GM06990 (cell line): ENCODE data around the gene TMC1.

Experiments
- DNase-seq: peaks from one replicate; pipeline ENCODE4 v3.0.0-alpha.2; 2011; ENCODE audit not compliant: insufficient read length; ENCODE audit errors: extremely low read depth
- H3K27me3 ChIP-seq: replicated peaks from 2 replicates; pipeline ENCODE4 v1.6.0; 2011; ENCODE audit warnings: low read length; ENCODE audit not compliant: control insufficient read depth, insufficient read depth
- H3K36me3 ChIP-seq: 2 replicates; pipeline ENCODE4 v1.5.1; 2011; ENCODE audit warnings: low read length; ENCODE audit not compliant: control insufficient read depth, insufficient read depth
- H3K4me3 ChIP-seq: replicated peaks from 2 replicates; pipeline ENCODE4 v1.5.1; 2011; ENCODE audit warnings: low read depth, mild to moderate bottlenecking, control low read depth, low read length
- CTCF ChIP-seq: IDR thresholded peaks from 2 replicates; pipeline ENCODE4 v1.5.1; 2011; ENCODE audit warnings: low read length, control low read depth, mild to moderate bottlenecking, inconsistent platforms; ENCODE audit not compliant: insufficient read depth, poor library complexity, severe bottlenecking

TMC1 gene

GRCh38 chr9:72681283-72681630 is 159.8 kb downstream of the TMC1 start:
- TF ChIP-seq CTCF, result no peak
- H3K27me3 ChIP-seq, result no peaks in the 10 kb centered on the region
- no peaks in the 10 kb centered on the region for H3K36me3 ChIP-seq
- H3K4me3 ChIP-seq, result no peak overlapping the region
- no peak for DNase-seq

GRCh38 chr9:72684615-72685014 is 163.2 kb downstream of the TMC1 start:
- H3K27me3 ChIP-seq, result no peaks in the 10 kb centered on the region
- no peak for DNase-seq
- no peak overlapping the region for H3K4me3 ChIP-seq
- no peaks in the 10 kb centered on the region for H3K36me3 ChIP-seq
- no peak for TF ChIP-seq CTCF

- TF ChIP-seq CTCF, result no peak
These were observed 164.5 kb downstream of the TMC1 start for GRCh38 chr9:72685911-72686310.

GRCh38 chr9:72687331-72687730 is 165.9 kb downstream of the TMC1 start:
- Histone ChIP-seq H3K27me3 (no peaks in the 10 kb centered on the region), H3K4me3 (no peak overlapping the region), H3K36me3 (no peaks in the 10 kb centered on the region)
- no peak for DNase-seq
- TF ChIP-seq CTCF, result no peak

More at GRCh38 chr9:72685911-72686310, 164.5 kb downstream of the TMC1 start:
- no peak for DNase-seq
- no peak overlapping the region for H3K4me3 ChIP-seq
- H3K27me3 ChIP-seq, result no peaks in the 10 kb centered on the region
- H3K36me3 ChIP-seq, result no peaks in the 10 kb centered on the region

- no peaks in the 10 kb centered on the region for H3K36me3 ChIP-seq
- no peak for DNase-seq
- TF ChIP-seq CTCF, result no peak
- no peaks in the 10 kb centered on the region for H3K27me3 ChIP-seq
- H3K4me3 ChIP-seq, result no peak overlapping the region
These were observed 170.3 kb downstream of the TMC1 start for GRCh38 chr9:72691671-72692070.

GRCh38 chr9:72695365-72695764 is 174.0 kb downstream of the TMC1 start:
- TF ChIP-seq CTCF, result no peak
- DNase-seq, result no peak
- Histone ChIP-seq H3K36me3 (no peaks in the 10 kb centered on the region), H3K27me3 (no peaks in the 10 kb centered on the region), H3K4me3 (no peak overlapping the region)
